Suprapubic skin (tissue), 3 donors: ENCODE measurements around the gene ANO9.

Source experiments
- CTCF ChIP-seq, 2 donors: fragments of 200-600 bp in 1 of 2; fragments of 450-650 bp in 1 of 2; sonication (generic) in 1 of 2; IDR thresholded peaks; one replicate each; pipeline ENCODE4 v1.5.1; 2016 to 2019; ENCODE audit warnings: antibody characterized with exemption in 2 of 2, mild to moderate bottlenecking in 1 of 2, moderate library complexity in 1 of 2
- EP300 ChIP-seq: sonication (generic); formaldehyde crosslinking; IDR thresholded peaks from one replicate; pipeline ENCODE4 v1.6.1; 2017; ENCODE audit warnings: antibody characterized with exemption
- POLR2A ChIP-seq, 2 donors: fragments of 450-650 bp; IDR thresholded peaks; one replicate each; pipeline ENCODE4 v1.6.1; 2017; ENCODE audit warnings: antibody characterized with exemption in 2 of 2, mild to moderate bottlenecking in 2 of 2, moderate library complexity in 2 of 2

GRCh38 chr11:432501-433100 is 9.2 kb downstream of the ANO9 start:
- TF ChIP-seq CTCF (IDR thresholded peaks at IDR 0.05) = no peak
- no peak for TF ChIP-seq POLR2A (IDR thresholded peaks at IDR 0.05)
- TF ChIP-seq EP300 = no peak
